Stimulated activated CD8-positive, alpha-beta memory T cell treated with anti-CD3 and anti-CD28 coated beads, Interleukin-15, amount 100 ng/mL, for 4 hours (primary cell): ENCODE results near the gene MYG1.
"Not testable (repeated sequence)": the region's sequence is repeated elsewhere in the genome, so short reads cannot be mapped to it uniquely, and the experiment has no call there.

Experiments
- DNase-seq, 2 donors: peaks; one replicate each; pipeline ENCODE4 v3.0.0-alpha.2; 2020; ENCODE audit warnings: low read depth in 2 of 2

The MYG1 gene

DNA sequence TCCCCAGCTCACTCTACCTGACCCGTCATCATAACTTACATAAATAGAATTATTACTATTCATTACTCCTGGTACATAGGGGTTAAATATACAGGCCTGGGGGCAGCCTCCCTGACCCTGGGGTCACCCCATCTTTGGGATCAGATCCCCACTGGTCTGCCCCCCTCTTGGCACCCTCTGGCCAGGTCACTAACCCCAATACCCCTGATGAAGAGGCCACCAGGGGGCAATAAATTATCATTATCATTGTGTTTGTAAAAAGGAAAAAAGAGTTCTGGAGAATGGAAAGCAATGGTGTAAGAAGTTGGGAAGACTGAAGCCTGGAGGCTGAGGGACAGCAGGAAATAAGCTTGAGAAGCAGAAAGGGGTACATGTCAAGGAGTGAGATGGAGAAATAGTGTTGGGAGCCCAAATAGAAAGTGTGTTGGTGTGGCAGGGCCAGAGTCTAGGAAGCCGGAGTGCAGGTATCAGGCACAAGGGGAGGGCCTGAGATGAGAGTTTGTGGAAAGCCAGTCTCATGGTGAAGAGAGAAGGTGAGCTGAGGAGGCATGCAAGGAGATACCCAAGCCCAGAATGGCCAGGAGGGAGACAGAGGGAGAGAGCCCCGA is 28.0 kb downstream of the MYG1 start:
- no peak for DNase-seq

DNA sequence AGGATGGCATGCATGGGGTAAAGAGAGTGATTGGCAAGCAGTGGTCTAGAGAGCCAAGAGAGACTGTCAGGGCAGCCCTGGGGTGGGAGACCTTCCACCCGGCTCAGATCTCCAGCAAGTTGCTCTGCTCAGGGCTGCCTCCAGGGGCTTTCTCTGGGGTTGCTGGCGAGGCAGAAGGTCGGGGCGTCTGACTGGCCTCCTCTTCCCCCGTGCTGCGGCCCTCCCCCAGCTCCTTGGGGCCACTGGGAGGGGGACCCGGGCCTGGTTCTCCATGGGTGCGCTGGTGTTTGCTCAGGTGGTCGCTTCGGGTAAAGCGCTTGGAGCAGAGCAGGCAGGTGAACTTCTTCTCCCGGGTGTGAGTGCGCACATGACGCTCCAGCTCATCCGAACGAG is 28.5 kb downstream of the MYG1 start:
- DNase-seq: no peak

DNA sequence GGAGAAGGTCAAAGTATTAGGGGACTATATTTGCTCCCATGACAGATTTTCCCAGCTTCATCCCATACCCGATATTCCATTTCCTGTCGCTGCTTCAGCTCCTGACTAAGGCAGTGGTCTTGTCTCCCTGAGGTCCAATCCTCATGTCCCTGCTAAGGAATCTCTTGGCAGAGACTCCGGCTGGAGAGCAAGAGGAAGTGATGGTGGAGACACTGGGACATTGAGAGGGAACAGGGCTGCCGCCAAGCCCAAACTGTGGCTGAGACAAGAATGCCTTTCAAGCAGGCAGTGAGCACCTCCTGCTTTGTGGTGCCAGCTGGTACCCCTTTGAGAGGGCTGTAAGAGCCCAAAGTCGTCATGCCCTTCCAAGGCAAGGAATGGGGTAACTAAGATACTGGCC is 31.2 kb downstream of the MYG1 start:
- no peak for DNase-seq

DNA sequence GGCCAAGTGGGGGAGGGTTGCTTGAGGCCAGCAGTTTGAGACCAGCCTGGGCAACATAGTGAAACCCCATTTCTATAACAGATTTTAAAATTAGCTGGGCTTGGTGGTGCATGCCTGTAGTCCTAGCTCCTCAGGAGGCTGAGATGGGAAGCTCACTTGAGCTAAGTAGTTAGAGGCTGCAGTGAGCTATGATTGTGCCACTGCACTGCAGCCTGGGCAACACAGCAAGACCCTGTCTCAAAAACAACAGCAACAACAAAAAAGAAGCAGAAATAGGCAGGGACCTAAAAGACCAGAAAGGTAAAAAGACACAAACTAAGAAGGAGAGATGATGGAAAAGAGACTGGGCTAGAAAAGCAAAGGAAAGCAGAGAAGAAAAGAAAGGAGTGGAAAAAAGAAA is 32.8 kb downstream of the MYG1 start:
- DNase-seq: not testable (repeated sequence)

GRCh38 chr12:53332744-53333143 is 33.2 kb downstream of the MYG1 start:
- no peak for DNase-seq

DNA sequence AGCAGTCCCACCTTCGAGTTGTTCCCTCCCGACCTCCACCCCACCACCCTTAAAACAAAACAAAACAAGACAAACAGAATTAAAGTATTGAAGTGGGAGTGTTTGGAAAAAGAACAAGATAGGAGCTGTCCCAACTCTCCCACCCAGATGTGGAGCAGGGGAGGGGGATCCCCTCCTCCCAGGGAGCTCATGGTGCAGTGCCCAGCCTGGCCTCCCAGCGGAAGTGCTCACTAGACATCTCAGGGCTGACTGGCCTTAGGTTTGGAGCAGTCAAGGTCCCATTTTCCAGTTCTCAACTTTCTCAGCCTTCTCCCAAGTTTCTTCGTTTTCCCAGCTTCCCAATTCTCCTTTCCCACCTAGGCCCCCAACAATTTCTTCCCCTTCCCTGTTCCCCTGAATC is 33.8 kb downstream of the MYG1 start:
- DNase-seq: no peak

DNA sequence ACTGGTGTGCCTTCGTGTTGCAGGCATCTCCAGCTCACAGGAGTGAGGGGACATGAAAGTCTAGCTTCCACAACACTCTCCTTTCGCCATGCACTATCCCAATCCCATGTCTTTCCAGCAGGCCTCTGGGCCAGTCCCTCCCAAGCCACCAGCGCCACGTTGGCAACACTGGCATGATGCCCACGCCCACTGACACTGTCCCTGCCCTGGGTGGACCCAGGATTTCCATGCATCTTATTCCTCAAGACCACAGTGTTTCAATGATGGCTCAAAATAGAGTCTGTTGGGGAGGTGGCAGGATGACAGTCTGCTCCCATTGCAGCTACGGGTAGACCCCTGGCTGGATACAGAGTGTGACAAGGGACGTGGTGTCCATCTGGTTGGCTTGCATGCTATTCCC is 34.4 kb downstream of the MYG1 start:
- DNase-seq: no peak

- no peak for DNase-seq
These were observed 35.3 kb downstream of the MYG1 start for GRCh38 chr12:53334822-53335221.

GRCh38 chr12:53336181-53336681 is 36.7 kb downstream of the MYG1 start, which contains the start of gene SP7:
Gene SP7 (minus strand): TSS chr12:53336354. CDS start chr12:53335646, 708 bp downstream.
- no peak for DNase-seq

DNA sequence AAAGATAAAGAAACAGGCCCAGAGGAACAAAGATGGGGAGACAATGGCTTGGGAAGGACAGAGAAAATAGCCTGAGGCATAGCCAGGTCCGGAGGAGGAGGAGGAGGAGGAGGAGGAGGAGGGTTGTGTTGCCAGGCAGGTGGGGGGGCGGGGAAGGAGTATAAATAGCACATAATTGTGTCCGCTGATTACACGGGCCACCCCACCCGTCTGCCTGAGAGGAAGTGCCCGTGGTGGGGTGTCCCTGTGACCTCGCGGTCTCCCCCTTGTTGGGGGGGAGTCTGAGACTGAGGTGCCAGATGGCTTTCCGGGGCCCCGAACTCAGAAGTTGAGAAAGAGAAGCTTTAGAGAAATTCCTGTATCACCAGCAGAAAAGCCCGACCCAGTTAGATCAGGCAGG is 38.5 kb downstream of the MYG1 start:
- no peak for DNase-seq

DNA sequence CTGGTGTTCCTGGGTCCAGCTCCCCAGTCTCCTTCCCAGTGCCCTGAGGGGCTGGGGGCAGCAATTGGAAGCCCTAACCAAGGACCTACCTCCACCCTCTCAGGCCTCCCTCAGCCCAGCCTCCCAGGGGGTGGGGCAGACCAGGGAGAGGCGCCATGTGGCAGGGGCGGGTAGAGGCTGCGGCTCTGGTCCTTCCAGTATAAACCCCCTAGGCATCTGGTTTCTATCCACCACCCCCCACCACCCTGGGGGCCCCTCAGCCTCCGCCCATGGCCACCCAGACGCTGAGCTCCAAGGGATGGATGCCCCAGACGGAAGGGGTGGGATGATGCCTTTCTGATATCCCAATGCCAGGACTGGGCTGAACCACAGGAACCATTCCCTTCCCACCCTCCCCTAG is 39.4 kb downstream of the MYG1 start:
- DNase-seq: no peak

GRCh38 chr12:53340398-53340797 is 40.9 kb downstream of the MYG1 start:
- DNase-seq: no peak

DNA sequence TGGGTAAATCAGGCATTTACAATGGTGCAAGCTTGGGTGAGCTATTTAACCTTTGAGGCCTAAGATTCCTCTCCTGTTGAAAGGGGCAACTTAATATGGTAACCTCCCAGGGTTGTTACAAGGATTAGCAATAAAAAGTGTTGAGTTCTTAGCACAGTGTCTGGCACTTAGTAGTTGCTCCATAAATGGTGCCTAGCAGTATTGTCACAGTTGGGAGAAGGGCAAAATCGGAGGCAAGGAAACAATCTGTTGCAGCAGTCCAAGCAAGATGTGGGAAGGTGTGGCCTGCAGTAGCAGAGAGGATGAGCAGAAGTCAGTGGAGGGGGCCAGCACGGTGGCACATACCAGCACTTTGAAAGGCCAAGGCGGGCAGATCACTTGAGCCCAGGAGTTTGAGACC is 44.0 kb downstream of the MYG1 start:
- DNase-seq: no peak

GRCh38 chr12:53343969-53344368 is 44.5 kb downstream of the MYG1 start:
- no peak for DNase-seq

DNA sequence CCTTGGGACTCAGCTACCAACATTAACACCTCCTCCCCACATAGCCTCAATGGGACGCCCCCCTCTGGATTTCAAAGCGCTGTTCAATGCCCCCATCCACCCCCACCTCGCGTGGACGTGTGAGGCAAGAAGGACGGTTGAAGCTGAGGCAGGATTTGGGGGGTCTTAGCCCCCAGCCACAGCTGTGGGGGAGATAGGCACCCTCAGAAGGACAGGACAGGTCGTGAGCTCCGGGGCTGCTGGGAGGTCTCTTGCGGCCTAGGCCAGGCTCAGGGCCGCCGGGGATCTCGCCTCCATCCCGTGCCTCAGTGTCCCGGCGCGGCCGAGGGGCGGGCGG is 45.0 kb downstream of the MYG1 start:
- DNase-seq: no peak

- DNase-seq: peak; percentile 46 to 48
These were observed 45.5 kb downstream of the MYG1 start for GRCh38 chr12:53344824-53345485.

GRCh38 chr12:53345486-53346188 is 46.1 kb downstream of the MYG1 start:
- no peak for DNase-seq

DNA sequence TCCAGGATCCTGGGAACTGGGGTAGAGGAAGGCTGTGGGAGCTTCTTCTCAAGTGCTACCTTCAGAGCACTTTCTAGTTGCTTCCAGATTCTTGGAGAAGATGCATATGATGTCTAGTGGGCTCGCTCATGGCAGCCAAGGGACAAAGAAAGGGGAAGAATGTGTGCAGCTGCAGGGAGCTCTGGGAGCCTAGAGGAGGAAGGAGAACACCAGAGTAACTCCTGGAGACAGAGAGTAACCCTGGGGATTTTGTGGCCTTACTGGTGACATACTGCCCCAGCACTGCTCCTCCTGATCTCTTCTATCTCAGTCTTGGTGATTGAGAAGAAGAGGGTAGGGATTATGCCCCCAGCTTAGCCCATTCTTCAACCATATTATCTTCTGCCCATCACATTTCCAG is 47.0 kb downstream of the MYG1 start:
- no peak for DNase-seq

- no peak for DNase-seq
These were observed 48.4 kb downstream of the MYG1 start for GRCh38 chr12:53347905-53348304.

- peak; percentile 48 to 65 for DNase-seq
These were observed 53.1 kb downstream of the MYG1 start for GRCh38 chr12:53352331-53353256.

GRCh38 chr12:53353257-53353655 is 53.8 kb downstream of the MYG1 start:
- DNase-seq: no peak

- DNase-seq: no peak
These were observed 55.6 kb downstream of the MYG1 start for GRCh38 chr12:53355121-53355520.
